Measurements from ENCODE around the gene ASB3.
"Not testable (repeated sequence)": the region's sequence is repeated elsewhere in the genome, so short reads cannot be mapped to it uniquely, and the experiment has no call there.

The ASB3 gene, protein sequence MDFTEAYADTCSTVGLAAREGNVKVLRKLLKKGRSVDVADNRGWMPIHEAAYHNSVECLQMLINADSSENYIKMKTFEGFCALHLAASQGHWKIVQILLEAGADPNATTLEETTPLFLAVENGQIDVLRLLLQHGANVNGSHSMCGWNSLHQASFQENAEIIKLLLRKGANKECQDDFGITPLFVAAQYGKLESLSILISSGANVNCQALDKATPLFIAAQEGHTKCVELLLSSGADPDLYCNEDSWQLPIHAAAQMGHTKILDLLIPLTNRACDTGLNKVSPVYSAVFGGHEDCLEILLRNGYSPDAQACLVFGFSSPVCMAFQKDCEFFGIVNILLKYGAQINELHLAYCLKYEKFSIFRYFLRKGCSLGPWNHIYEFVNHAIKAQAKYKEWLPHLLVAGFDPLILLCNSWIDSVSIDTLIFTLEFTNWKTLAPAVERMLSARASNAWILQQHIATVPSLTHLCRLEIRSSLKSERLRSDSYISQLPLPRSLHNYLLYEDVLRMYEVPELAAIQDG

GRCh38 chr2:53786705-53787613, at the start of gene ASB3, which contains the start of gene ERLEC1:
ASB3 (minus strand) TSS chr2:53786953; CDS start chr2:53765572, 21,381 bp downstream.
ERLEC1 (plus strand) TSS chr2:53787044; CDS start chr2:53787211, 167 bp downstream.
- peak; percentile 85 to 90 for DNase-seq

DNA sequence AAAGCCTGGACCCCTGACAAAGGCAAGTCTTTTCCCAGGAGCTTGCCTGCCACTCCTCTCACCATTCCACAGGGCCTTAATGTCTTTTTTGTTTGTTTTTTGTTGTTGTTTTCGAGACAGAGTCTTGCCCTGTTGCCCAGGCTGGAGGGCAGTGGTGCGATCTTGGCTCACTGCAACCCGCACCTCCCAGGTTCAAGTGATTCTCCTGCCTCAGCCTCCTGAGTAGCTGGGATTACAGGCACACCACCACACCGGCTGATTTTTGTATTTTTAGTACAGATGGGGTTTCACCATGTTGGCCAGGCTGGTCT, 43.2 kb upstream of the ASB3 start:
- DNase-seq: not testable (repeated sequence)

- DNase-seq: no peak
These were observed 42.7 kb upstream of the ASB3 start for GRCh38 chr2:53829273-53829979.

DNA sequence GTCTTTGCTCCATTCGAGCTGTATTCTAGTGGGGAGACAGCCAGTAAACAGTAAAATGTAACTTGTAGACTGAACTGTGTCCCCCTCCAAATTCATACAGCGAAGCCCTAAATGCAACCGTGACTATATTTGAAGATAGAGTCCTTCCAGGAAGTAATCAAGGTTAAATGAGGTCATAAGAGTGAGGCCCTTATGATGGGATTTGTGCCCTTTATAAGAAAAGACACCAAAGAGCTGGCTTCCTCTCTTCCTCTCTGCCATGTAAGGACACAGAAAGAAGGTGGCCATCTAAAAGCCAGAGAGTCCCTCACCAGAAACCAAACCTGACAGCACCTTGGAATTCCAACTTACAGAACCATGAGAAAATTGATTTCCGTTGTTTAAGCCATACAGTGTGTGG, 41.6 kb upstream of the ASB3 start:
- no peak for DNase-seq

GRCh38 chr2:53827398-53828175, 40.8 kb upstream of the ASB3 start:
- DNase-seq: no peak

DNA sequence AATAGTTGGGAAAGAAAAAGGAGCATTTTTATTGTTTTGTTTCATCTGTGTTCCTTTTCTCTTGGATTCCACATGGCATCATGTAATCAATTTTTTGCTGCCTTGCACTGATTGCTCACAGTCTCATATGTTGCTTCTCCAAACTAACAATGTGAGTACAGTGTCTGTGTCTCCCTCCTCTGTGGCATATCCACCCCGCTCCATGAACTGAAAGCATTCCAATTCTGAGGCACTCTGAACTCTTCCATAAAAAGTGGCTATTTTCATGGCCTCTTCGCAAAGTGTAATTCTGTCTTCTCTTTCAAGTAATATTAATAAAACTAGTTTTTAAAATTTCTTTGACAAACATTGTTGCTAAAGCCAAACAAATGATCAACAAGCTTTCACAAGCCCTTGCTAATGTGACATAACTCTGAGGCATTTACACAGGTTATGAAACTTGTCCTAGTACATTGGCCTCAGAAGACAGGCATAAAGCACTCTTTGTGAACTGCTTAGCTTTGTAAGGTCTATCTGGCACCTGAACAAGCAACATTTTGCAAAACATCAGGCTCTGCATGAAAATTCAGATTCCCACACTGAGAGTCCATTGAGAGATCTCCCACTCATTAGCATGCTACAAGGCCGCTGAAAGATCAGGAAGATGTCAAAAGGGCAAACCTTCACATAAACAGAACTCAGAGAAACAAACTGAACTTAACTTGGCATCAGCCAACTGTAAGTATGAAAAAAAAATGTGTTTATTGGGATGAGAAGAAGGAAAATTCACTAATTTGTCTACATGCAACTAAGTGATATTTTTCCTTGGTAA, 40.0 kb upstream of the ASB3 start:
- DNase-seq: no peak

DNA sequence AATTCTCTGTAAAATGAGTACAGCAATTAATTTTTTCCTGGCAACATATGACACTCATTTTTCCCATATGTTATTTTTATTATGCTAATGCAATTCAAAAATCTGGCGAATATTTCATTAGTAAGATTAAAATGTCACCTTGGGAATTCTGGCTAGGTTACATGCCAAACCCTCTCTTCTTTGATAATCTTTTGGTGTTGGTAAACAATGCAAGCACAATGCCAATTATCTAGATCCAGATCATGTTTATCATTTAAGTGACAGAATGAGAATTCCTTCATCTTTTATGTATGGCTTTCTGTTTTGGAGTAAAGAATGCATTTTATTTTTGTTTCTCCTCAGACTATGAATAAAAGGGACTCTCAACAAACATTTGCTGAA, 39.3 kb upstream of the ASB3 start:
- DNase-seq: no peak

DNA sequence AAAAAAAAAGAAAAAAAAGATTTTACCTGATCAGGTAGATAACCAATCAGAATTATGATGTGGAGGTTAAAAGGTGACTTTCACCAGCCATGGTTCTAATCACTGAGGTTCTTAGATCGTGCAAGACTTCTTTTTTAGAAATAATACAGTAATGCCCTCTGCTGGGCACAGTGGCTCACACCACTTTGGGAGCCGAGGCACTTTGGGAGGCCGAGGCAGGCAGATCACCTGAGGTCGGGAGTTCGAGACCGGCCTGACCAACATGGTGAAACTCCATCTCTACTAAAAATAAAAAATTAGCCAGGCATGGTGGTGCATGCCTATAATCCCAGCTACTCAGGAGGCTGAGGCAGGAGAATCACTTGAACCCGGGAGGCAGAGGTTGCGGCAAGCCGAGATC, 36.9 kb upstream of the ASB3 start:
- DNase-seq: not testable (repeated sequence)

DNA sequence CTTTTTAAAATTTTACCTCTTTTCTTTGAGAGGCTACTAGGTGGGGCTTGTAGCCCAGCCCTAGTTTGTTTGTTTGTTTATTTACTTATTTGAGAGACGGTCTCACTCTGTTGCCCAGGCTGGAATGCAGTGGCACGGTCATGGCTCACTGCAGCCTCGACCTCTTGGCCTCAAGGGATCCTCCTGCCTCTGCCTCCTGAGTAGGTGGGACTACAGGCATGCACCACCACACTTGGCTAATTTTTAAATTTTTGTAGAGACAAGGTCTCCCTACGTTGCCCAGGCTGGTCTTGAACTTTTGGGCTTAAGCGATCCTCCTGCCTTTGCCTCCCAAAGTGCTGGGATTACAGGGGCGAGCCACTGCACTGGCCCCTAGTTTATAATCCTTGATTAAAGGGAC, 35.1 kb upstream of the ASB3 start:
- DNase-seq: no peak

DNA sequence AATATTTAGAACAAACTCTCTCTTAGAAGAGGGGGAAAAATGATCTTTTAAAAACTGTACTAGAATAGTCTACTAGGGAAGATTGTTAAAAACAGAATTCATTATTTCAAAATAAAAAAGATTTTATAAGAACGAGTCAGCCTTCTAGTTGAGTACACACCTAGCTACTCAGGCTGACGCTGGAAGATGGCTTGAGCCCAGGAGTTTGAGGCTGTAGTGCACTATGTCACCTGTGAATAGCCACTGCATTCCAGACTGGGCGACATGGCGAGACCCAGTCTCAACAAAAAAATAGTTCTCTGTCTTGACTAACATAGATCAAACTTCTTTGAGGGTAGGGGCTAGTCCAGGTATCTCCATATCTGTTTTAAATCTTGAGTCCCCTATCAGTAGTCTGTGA, 34.0 kb upstream of the ASB3 start:
- no peak for DNase-seq

- DNase-seq: no peak
These were observed 33.3 kb upstream of the ASB3 start for GRCh38 chr2:53820048-53820447.

DNA sequence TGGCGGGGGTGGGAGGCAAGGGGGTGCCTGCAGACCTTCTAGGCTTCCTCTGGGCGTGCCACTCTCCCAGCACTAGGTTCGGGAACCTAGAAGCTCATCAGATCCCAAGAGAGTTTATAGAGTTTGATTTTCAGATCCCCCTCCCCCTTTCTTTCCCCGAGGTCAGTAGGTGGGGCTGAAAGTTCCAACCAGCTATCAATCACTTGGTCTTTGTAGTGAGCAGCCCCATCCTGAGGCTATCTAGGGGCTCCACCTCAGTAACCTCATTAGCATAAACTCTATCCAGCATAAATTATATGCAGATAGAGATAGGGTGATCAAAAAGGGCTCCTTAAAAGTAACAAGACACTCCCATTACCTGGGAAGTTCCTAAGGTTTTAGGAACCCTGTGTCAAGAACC, 32.9 kb upstream of the ASB3 start:
- DNase-seq: no peak

DNA sequence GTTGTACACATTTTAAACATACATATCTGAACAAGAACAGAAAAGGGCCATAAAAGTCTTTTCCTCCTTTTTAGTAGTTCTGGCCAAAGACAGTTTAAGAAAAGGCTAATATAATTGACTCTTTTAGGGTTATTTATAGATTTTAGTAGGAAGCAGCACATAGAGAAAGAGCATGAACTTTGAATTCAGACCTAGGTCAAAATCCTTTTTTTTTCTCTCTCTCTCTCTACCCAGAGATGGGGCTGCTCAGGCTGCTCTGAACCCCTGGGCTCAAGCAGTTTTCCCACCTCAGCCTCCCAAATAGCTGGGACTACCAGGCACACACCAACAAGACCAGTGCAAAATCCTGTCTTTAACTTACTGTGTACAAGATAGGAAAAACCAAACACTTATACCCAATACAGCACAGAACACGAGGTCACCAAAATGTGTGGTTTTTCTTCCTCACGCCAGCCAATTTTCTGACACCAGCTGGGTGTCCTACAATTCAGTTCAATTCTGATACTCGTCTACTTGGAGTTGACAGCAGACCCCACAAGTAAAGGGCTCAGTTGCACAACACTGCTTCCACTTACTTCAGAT, 32.2 kb upstream of the ASB3 start:
- DNase-seq: no peak

GRCh38 chr2:53813151-53813550, 26.4 kb upstream of the ASB3 start:
- no peak for DNase-seq

DNA sequence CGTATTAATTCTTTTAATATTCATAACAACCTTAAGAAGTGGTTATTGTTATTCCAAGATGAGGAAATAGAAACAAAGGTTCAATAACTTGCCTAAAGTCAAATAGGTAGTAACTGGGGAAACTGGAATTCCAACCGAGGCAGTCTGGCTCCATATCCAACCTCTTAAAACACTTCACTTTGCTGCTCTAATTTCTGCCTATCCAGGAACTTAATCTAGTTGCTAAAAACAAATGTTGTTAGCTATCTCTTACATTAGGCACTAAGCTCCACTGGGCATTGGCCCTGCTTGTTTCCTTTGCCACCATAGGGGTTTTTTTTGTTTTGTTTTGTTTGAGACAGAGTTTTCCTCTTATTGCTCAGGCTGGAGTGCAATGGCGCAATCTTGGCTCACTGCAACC, 24.8 kb upstream of the ASB3 start:
- no peak for DNase-seq

DNA sequence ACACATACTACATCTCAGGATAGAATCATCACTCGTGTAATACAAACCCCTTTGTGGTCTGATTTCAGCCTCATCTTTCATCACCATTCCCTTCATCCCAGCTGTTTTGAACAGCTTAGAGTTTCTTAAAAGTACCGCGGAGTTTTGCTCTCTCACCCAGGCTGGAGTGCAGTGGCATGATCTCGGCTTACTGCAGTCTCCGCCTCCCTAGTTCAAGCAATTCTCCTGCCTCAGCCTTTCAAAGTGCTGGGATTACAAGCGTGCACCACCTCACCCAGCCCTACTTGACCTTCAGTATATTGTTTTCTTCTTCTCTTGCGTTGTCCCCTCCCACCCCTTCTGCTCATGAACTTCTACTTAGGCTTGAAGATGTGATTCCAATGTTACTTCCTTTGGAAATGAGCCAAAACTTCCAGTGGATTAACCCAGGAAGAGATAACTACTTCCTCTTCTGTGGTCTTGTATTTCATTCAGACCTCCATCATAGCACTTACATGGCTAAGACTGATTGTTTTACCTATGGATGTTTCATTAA, 15.9 kb upstream of the ASB3 start:
- no peak for DNase-seq

GRCh38 chr2:53801547-53801946, 14.8 kb upstream of the ASB3 start:
- DNase-seq: no peak

DNA sequence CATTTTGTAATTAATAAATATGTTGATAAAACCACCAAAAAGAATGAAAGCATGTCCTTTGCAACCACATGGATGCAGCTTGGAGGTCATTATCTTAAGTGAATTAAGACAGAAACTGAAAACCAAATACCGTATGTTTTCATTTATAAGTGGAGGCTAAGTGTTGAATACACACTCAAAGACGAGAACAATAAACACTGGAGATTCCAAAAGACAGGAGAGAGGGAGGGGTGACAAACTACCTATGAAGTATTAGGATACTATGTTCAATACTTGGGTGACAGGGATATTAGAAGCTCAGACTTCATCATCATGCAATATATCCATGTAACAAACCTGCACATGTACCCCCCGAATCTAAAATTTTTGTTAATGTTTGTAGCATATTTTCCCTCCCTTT, 7.1 kb upstream of the ASB3 start:
- DNase-seq: no peak

DNA sequence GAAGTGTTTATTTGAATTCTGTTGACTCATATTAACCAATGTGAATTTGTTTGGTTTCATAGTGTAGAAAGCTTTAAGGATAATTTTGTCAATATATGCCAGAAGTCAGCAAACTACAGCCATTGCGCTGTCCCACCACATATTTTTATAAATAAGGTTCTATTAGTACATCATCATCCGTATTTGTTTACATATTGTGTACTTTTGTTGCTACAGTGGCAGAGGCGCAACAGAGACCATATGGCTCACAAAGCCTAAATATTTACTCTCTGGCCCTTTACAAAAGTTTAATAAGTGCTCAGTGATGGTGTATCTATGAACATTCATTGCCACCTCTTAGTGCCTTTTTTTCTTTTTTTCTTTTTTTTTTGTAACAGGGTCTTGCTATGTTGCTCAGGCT, 6.5 kb upstream of the ASB3 start:
- DNase-seq: no peak

- peak in 1 of 2 donors; percentile 12 for DNase-seq
These were observed 999 bp upstream of the ASB3 start for GRCh38 chr2:53787614-53788289.

All from CD4-positive, alpha-beta T cell treated with Interferon alpha-2 for 1 hour (primary cell).